ENCODE results near the gene SMARCA5.

Gene SMARCA5

DNA sequence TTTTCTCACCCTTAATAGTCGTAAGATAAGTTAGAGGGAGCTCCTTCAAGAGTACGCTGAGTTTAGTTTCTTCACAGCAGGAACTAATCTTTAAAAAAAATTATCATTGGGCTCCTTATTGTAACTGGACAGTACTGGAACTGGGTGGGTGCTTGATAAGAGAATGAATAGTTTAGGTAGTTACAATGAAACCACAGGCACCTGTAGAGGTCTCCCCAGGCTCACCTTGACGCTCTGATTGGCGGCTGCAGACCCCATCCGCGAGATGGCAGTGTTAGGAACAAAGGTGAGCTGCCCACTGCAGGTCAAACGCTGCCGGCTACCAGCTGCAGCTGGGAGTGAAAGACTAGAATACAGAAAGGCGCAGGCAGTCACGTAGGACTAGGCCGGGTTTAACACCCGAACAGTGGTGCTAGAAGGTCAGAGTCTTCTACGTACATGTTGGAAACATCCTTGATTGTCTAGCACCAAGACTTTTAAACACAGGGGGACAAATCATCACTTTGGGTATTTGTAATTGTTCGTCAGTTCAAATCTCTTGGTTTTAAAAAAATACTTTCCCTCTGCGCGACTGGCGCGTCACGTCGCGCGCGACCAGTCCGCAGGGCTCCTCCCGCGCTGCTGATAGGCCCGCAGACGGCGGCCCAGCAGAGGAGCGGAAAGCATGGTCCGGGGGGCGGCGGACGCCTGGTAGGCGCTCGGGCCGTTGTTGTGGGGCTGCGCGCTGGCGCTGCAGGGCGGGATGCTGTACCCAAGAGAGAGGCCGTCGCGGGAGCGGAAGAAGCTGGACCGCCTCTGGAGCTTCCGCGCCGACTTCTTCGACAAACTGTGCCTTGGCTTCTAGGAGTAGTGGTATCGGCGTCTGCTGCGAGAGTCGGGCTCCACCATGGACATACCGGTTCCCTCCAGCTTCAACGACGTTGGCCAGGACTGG lies 45.6 kb downstream of the SMARCA5 start:
- no peak for FAIRE-seq
- TF ChIP-seq POLR2A (IDR thresholded peaks at IDR 0.05; ENCODE audit: low read depth, low read length), result no peak
- no peak for DNase-seq (ENCODE audit: insufficient read length, low spot score)

DNA sequence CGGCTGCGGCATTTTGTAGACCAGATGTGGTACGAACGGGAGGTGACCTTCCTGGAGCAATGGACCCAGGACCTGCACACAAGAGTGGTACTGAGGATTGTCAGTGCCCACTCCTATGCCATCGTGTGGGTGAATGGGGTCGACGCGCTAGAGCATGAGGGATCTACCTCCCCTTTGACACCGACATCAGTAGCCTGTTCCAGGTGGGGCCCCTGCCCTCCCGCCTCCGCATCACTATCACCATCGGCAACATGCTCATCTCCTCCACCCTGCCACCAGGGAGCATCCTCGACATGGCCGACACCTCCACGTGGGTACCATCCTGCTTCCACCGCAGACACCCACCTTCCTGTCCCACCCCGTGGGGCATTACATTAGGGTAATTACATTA lies 46.2 kb downstream of the SMARCA5 start:
- DNase-seq (ENCODE audit: insufficient read length, low spot score) (no peak), FAIRE-seq (no peak)
- TF ChIP-seq POLR2A (IDR thresholded peaks at IDR 0.05; ENCODE audit: low read depth, low read length), result no peak

DNA sequence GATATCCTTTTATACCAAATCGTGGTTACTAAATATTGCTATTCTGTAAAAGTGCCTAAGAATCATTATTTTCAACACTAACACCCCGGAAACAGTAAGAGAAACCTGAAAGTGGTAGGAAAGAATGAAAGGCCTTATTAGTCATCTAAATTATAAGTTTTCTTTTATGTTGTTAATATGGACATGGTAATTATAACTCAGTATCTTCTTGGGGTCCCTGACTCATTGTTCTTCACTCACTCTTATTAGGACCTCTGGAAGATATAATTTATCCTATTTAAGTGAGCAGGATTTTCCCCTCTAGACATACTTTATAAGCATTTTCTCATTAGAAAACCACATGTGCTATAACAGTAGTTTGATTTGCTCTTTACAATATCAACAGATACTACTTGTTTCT lies 51.0 kb downstream of the SMARCA5 start:
- DNase-seq (ENCODE audit: insufficient read length, low spot score) (no peak), FAIRE-seq (no peak)
- no peak for TF ChIP-seq POLR2A (IDR thresholded peaks at IDR 0.05; ENCODE audit: low read depth, low read length)

DNA sequence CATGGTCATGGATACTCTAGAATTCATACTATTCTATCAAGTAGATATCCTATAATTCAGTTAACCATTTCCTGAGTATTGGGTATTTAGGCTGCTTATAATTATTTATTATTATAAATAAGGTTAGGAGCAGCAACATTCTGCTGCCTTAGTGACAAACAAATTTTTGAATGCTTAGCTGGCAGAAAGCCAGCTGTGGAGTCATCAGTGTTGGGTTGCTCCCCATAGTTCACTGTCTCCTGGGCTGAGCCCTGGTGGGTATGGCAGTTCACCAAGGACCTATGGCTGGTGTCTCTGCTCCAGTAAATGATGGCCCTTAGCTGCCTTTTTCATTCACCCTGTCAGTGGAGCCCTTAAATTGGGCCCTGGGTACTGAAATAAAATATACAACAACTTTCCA lies 61.8 kb downstream of the SMARCA5 start:
- DNase-seq (ENCODE audit: insufficient read length, low spot score) (no peak), FAIRE-seq (no peak)
- TF ChIP-seq POLR2A (IDR thresholded peaks at IDR 0.05; ENCODE audit: low read depth, low read length), result no peak

DNA sequence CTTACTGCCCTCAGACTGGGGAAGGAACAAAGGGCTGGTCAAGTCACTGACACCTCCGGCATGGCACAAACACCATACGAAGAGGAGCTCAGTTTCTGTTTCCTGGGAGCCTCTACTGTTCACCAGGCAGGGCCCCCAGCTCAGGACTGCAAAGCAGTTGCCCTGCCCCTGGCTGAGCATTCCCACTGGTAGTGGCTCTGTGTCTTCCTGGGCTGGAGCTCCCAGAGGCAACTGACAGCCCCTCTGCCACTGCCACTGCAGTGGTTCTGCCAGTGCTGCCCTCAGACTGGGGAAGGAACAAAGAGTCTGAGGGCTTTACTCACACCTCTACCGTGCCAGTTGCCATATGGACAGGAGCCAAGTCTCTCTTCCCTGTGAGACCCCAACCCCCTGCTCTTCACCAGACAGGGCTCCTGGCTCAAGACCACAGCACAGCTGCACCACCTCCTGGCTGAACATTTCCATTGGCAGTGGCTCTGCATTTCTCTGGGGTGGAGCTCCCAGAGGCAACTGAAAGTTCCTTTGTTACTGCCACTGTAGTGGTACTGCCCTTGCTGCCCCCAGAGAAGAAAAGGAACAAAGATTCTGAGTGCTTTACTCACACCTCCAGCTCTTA lies 67.9 kb downstream of the SMARCA5 start:
- TF ChIP-seq POLR2A (IDR thresholded peaks at IDR 0.05; ENCODE audit: low read depth, low read length), result no peak
- DNase-seq (ENCODE audit: insufficient read length, low spot score), result no peak
- no peak for FAIRE-seq

DNA sequence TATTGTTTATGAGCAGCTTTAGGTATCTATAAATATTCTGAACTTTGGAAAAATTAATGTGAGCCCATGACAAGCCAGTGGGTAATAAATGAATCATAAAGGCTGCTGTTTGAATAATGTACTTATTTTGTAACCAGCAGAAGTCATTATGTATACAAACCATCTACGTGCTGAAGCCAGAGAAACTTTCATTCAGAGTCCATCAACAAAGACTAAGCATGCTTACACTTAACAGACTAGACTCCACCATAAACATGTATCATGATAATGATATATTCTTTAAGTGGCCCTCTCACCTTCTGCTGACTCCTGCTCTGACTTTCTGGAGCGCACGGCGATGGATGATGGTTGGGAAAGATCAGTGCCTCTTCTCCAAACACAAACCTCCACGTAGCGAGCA lies 72.0 kb downstream of the SMARCA5 start:
- FAIRE-seq, result no peak
- no peak for TF ChIP-seq POLR2A (IDR thresholded peaks at IDR 0.05; ENCODE audit: low read depth, low read length)
- DNase-seq (ENCODE audit: insufficient read length, low spot score), result no peak

DNA sequence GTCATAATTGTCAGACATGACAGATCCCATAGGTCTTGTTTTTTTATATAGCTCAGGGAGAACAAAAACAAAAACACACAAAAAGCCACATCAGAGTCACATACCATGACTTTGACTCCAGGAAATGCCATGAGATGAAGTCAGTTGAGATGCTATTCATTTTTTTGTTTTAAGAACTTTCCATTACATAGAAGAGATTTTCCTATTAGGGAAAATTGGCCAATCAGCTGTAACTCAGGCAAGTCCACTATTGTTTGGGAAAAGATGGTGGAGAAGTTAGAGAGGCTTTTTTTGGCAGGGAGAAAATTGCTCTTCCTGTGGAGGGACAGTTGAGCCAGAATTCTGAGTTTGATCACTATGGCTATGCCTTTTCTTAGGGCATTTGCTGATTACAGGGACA lies 72.6 kb downstream of the SMARCA5 start:
- DNase-seq (ENCODE audit: insufficient read length, low spot score) (no peak), FAIRE-seq (no peak)
- TF ChIP-seq POLR2A (IDR thresholded peaks at IDR 0.05; ENCODE audit: low read depth, low read length), result no peak

DNA sequence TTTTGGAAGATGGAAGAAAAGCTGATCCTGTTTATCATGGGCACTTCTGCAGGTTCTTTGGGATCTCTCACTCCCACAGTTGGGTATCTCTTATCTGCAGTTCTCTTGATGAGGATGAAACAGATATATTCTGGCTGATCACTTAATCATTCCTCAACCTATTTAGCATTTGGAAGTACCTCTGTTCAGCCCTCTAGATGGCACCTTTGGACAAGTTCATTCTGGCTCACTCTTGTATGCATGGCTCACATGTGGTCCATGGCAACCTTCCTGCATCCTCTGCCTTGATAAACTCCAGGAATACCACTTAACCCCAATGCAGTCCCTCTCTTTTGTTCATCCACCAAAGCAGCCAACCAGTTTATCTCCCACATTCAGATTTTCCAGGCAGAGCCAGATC lies 74.2 kb downstream of the SMARCA5 start:
- DNase-seq (ENCODE audit: insufficient read length, low spot score), result no peak
- FAIRE-seq, result no peak
- TF ChIP-seq POLR2A (IDR thresholded peaks at IDR 0.05; ENCODE audit: low read depth, low read length), result no peak

DNA sequence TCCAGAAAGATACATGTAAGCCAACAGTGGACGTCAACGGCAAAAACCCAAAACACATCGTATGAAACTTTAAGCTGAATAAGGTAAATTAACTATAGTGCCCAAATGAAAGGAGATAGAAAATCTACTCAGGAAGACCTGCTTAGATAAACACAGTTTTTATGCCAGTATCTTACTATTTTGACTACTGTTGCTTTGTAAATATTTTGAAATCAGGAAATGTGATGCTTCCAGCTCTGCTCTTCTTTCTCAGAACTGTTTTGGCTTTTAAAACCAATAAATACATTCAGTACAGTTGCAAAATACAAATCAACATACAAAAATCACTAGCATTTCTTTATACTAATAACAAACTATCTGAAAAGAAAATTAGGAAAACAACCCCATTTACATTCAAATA lies 83.8 kb downstream of the SMARCA5 start:
- FAIRE-seq (no peak), DNase-seq (ENCODE audit: insufficient read length, low spot score) (no peak)
- no peak for TF ChIP-seq POLR2A (IDR thresholded peaks at IDR 0.05; ENCODE audit: low read depth, low read length)

DNA sequence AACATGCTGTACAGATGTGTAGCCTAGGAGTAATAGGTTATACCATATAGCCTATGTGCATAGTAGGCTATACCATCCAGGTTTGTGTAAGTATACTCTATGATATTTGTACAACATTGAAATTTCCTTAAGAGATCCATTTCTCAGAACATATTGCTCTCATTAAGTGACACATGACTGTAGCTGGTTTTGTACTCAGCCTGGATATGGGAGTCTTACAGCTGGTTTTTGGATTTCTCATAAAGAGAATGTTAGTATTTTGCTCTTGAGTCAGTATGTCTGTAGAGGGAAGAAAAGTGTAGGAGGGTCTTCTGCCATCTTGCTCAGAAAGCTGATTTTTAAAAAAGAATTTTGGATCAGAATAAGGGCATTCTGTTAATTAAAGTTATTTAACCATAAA lies 85.3 kb downstream of the SMARCA5 start:
- no peak for FAIRE-seq
- no peak for TF ChIP-seq POLR2A (IDR thresholded peaks at IDR 0.05; ENCODE audit: low read depth, low read length)
- no peak for DNase-seq (ENCODE audit: insufficient read length, low spot score)

DNA sequence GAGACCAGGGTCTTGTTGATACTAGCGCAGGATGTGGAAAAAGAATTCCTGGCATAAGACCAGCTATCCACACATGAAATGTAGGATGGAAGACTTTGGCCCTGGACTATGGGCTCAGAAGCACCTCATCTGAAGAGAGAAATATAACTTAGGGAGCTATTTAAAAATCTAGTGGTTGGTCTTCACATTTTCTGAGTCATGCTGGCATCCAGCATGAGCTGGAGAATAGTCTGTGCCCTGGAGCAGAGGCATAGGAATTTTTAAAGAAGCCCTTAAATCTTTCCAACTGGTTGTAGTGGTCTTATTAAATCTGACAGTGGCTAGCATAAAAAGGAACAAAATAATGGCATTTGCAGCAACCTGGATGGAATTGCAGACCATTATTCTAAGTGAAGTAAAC lies 86.3 kb downstream of the SMARCA5 start:
- DNase-seq (ENCODE audit: insufficient read length, low spot score) (no peak), FAIRE-seq (no peak)
- no peak for TF ChIP-seq POLR2A (IDR thresholded peaks at IDR 0.05; ENCODE audit: low read depth, low read length)

DNA sequence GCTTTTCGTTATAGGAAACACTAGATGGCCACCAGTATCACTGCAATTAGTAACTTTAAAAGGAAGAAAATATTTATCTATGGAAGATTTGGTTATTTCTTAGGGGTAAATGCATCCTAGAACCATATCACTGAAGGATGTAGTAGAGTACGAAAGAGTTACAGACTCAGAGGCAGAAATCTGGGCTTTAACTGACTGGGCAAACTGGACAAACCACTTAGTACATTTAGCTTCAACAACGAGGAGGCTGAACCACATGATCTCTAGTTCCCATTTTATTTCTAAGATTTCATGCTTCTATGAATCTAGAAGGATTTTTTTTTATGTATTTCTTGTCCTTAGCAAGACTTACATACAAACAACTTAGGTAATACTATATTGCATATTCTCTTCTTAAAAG lies 93.0 kb downstream of the SMARCA5 start:
- no peak for FAIRE-seq
- no peak for TF ChIP-seq POLR2A (IDR thresholded peaks at IDR 0.05; ENCODE audit: low read depth, low read length)
- DNase-seq (ENCODE audit: insufficient read length, low spot score), result no peak
